HepG2 (cell line): ENCODE data around the gene GNPNAT1. TPM values are rescaled to one million over a fixed set of nuclear protein-coding genes. Genes with fewer than 3 reads are reported as not detected.
A peak's percentile ranks its signal among the peaks of the same experiment; 100 is the strongest.

ENCODE experiments used
- CBX2 ChIP-seq, 2 experiments: fragments of 200-600 bp in 1 of 2; sonication (generic); formaldehyde crosslinking in 1 of 2; IDR thresholded peaks; 2 replicates each; pipeline versions ENCODE4 v1.7.0 to v1.8.1; 2018 to 2022; ENCODE audit warnings: low read depth in 2 of 2, low read length in 1 of 2, mild to moderate bottlenecking in 1 of 2, missing genetic modification reagents in 1 of 2
- CEBPB ChIP-seq: IDR thresholded peaks from 2 replicates; pipeline ENCODE4 v1.6.1; 2011; ENCODE audit warnings: low read depth, low read length, improper control_type of control experiment, borderline replicate concordance
- EHMT2 ChIP-seq: fragments of 200-600 bp; sonication (generic); IDR thresholded peaks from 2 replicates; pipeline ENCODE4 v1.7.0; 2017; ENCODE audit warnings: antibody characterized with exemption, low read depth, low read length, borderline replicate concordance
- FOXC1 ChIP-seq: sonication (generic); formaldehyde crosslinking; IDR thresholded peaks from 2 replicates; pipeline ENCODE4 v1.8.0; 2022; ENCODE audit warnings: mild to moderate bottlenecking, missing genetic modification reagents, borderline replicate concordance
- GABPA ChIP-seq, 2 experiments: IDR thresholded peaks; 2 replicates each; pipeline ENCODE4 v1.6.1; 2011 to 2016; ENCODE audit warnings: low read depth in 2 of 2, low read length in 1 of 2, missing biosample characterization in 1 of 2, missing genetic modification characterization in 1 of 2
- KDM3A ChIP-seq: IDR thresholded peaks from 2 replicates; pipeline ENCODE4 v1.6.1; 2018; ENCODE audit warnings: low read depth, missing compliant biosample characterization
- KLF11 ChIP-seq: IDR thresholded peaks from 2 replicates; pipeline ENCODE4 v1.6.1; 2016; ENCODE audit warnings: missing compliant biosample characterization
- POGZ ChIP-seq: sonication (generic); formaldehyde crosslinking; IDR thresholded peaks from 2 replicates; pipeline ENCODE4 v1.4.0; 2020; ENCODE audit warnings: mild to moderate bottlenecking, missing genetic modification reagents
- RXRA ChIP-seq: sonication (generic); formaldehyde crosslinking; IDR thresholded peaks from 2 replicates; pipeline ENCODE4 v1.5.1; 2020; ENCODE audit warnings: missing genetic modification reagents
- SAP130 ChIP-seq: IDR thresholded peaks from 2 replicates; pipeline ENCODE4 v1.6.1; 2016; ENCODE audit warnings: low read depth
- TMF1 ChIP-seq: sonication (generic); formaldehyde crosslinking; IDR thresholded peaks from 2 replicates; pipeline ENCODE4 v1.8.1; 2022; ENCODE audit warnings: low read depth, missing genetic modification reagents
- ZC3H13 ChIP-seq: sonication (generic); formaldehyde crosslinking; IDR thresholded peaks from 2 replicates; pipeline ENCODE4 v1.8.1; 2023; ENCODE audit warnings: mild to moderate bottlenecking, missing genetic modification reagents, moderate library complexity
- ZNF335 ChIP-seq: sonication (generic); formaldehyde crosslinking; IDR thresholded peaks from 2 replicates; pipeline ENCODE4 v1.4.0; 2020; ENCODE audit warnings: missing genetic modification reagents
- ZNF337 ChIP-seq: sonication (generic); formaldehyde crosslinking; IDR thresholded peaks from 2 replicates; pipeline ENCODE4 v1.5.1; 2020; ENCODE audit warnings: missing genetic modification reagents, low read depth, mild to moderate bottlenecking, borderline replicate concordance
- ZNF644 ChIP-seq: IDR thresholded peaks from 2 replicates; pipeline ENCODE4 v1.6.1; 2016; ENCODE audit warnings: low read depth
- ZNF777 ChIP-seq: sonication (generic); formaldehyde crosslinking; IDR thresholded peaks from 2 replicates; pipeline ENCODE4 v1.4.0; 2020; ENCODE audit warnings: missing genetic modification reagents
- polyA plus RNA-seq, 8 experiments: library from polyadenylated mRNA; depleted of rRNA in 3 of 8; stranded (reverse) in 7 of 8; unstranded in 1 of 8; fragments of >200 nt; fragmentation: Illumina TruSeq in 4 of 8; extraction: Trizol in 4 of 8; gene quantifications; 2 replicates each; pipeline versions ENCODE4 v1.2.1 to v1.2.3, GENCODE V29; 2011 to 2016; ENCODE audit warnings: low read depth in 4 of 8, missing spikeins in 1 of 8, mixed read lengths in 1 of 8; ENCODE audit not compliant: insufficient read depth in 1 of 8
- total RNA-seq, 5 experiments: library from RNA; depleted of rRNA; stranded (reverse); fragments of >200 nt; fragmentation: Illumina TruSeq; extraction: Trizol; gene quantifications; 2 replicates each; pipeline ENCODE4 v1.2.3, GENCODE V29; 2016; ENCODE audit warnings: low read depth in 1 of 5
- TF ChIP-seq, protein P1 (sequence below), 2 experiments: fragments of 450-650 bp in 1 of 2; sonication (generic) in 1 of 2; formaldehyde crosslinking in 1 of 2; IDR thresholded peaks; 2 replicates each; pipeline versions ENCODE4 v1.6.1 to v1.8.0; 2016 to 2022; ENCODE audit warnings: antibody characterized with exemption in 1 of 2, mild to moderate bottlenecking in 1 of 2, missing genetic modification reagents in 1 of 2
- TF ChIP-seq, protein P2 (sequence below): IDR thresholded peaks from 2 replicates; pipeline ENCODE4 v1.4.0; 2020; ENCODE audit warnings: mild to moderate bottlenecking, missing genetic modification reagents

Gene GNPNAT1
- total and polyA plus RNA-seq, 2 of the 13 experiments (the other 11 are each of a cell fraction or from before 2014, with no cell fraction given), result 38.3 to 54.9 TPM

DNA sequence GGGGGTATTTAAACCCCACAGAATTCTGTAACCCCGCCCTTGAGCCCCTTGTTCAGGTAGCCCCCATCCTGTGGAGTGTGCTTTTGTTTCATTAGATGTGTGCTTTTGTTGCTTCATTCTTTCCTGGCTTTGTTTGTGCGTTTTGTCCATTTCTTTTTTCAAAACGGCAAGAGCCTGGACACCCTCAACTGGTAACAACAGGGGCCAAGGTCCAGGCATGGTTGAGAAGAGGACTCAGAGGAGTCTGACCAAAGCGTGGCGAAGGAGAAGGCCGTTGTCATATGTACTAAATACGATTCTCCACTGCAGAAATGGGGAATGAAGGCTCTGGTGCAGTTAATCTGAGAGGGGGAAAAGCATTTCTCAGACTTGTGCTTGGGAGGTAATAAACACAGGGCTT lies 46.0 kb upstream of the GNPNAT1 start (continued):
- TF ChIP-seq, protein P1, sequence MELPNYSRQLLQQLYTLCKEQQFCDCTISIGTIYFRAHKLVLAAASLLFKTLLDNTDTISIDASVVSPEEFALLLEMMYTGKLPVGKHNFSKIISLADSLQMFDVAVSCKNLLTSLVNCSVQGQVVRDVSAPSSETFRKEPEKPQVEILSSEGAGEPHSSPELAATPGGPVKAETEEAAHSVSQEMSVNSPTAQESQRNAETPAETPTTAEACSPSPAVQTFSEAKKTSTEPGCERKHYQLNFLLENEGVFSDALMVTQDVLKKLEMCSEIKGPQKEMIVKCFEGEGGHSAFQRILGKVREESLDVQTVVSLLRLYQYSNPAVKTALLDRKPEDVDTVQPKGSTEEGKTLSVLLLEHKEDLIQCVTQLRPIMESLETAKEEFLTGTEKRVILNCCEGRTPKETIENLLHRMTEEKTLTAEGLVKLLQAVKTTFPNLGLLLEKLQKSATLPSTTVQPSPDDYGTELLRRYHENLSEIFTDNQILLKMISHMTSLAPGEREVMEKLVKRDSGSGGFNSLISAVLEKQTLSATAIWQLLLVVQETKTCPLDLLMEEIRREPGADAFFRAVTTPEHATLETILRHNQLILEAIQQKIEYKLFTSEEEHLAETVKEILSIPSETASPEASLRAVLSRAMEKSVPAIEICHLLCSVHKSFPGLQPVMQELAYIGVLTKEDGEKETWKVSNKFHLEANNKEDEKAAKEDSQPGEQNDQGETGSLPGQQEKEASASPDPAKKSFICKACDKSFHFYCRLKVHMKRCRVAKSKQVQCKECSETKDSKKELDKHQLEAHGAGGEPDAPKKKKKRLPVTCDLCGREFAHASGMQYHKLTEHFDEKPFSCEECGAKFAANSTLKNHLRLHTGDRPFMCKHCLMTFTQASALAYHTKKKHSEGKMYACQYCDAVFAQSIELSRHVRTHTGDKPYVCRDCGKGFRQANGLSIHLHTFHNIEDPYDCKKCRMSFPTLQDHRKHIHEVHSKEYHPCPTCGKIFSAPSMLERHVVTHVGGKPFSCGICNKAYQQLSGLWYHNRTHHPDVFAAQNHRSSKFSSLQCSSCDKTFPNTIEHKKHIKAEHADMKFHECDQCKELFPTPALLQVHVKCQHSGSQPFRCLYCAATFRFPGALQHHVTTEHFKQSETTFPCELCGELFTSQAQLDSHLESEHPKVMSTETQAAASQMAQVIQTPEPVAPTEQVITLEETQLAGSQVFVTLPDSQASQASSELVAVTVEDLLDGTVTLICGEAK (IDR thresholded peaks at IDR 0.05), result no peak
- TF ChIP-seq, protein P1 (CRISPR knock-in tag; IDR thresholded peaks at IDR 0.05), result no peak
- TF ChIP-seq TMF1 (no peak), KDM3A (CRISPR knock-in tag) (no peak), CEBPB (no peak), ZC3H13 (CRISPR knock-in tag) (no peak), SAP130 (0 out of 2 replicates have a peak, but pooled peaks have one; percentile 11), KLF11 (no peak), POGZ (CRISPR knock-in tag) (0 out of 2 replicates have a peak, but pooled peaks have one; percentile 15), ZNF777 (no peak), CBX2 (IDR thresholded peaks at IDR 0.05; ENCODE audit: low read depth, low read length) (no peak), CBX2 (CRISPR knock-in tag; IDR thresholded peaks at IDR 0.05; ENCODE audit: low read depth) (no peak), GABPA (IDR thresholded peaks at IDR 0.05; ENCODE audit: low read depth, low read length) (no peak), GABPA (CRISPR knock-in tag; IDR thresholded peaks at IDR 0.05; ENCODE audit: low read depth) (no peak), ZNF335 (CRISPR knock-in tag) (peak; percentile 86), RXRA (CRISPR knock-in tag) (no peak), ZNF644 (CRISPR knock-in tag) (peak; percentile 87), EHMT2 (0 out of 2 replicates have a peak, but pooled peaks have one; percentile 52), FOXC1 (CRISPR knock-in tag) (no peak), ZNF337 (CRISPR knock-in tag) (no peak)
- TF ChIP-seq, protein P2, sequence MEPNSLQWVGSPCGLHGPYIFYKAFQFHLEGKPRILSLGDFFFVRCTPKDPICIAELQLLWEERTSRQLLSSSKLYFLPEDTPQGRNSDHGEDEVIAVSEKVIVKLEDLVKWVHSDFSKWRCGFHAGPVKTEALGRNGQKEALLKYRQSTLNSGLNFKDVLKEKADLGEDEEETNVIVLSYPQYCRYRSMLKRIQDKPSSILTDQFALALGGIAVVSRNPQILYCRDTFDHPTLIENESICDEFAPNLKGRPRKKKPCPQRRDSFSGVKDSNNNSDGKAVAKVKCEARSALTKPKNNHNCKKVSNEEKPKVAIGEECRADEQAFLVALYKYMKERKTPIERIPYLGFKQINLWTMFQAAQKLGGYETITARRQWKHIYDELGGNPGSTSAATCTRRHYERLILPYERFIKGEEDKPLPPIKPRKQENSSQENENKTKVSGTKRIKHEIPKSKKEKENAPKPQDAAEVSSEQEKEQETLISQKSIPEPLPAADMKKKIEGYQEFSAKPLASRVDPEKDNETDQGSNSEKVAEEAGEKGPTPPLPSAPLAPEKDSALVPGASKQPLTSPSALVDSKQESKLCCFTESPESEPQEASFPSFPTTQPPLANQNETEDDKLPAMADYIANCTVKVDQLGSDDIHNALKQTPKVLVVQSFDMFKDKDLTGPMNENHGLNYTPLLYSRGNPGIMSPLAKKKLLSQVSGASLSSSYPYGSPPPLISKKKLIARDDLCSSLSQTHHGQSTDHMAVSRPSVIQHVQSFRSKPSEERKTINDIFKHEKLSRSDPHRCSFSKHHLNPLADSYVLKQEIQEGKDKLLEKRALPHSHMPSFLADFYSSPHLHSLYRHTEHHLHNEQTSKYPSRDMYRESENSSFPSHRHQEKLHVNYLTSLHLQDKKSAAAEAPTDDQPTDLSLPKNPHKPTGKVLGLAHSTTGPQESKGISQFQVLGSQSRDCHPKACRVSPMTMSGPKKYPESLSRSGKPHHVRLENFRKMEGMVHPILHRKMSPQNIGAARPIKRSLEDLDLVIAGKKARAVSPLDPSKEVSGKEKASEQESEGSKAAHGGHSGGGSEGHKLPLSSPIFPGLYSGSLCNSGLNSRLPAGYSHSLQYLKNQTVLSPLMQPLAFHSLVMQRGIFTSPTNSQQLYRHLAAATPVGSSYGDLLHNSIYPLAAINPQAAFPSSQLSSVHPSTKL (CRISPR knock-in tag), result 0 out of 2 replicates have a peak, but pooled peaks have one; percentile 24
